GM12864 (cell line): ENCODE measurements around the gene LMX1B.

Experiments used
- DNase-seq: peaks from one replicate; pipeline ENCODE4 v3.0.0-alpha.2; 2011; ENCODE audit warnings: low read depth
- H3K4me3 ChIP-seq: 2 replicates; pipeline ENCODE4 v1.5.1; 2011; ENCODE audit warnings: mild to moderate bottlenecking, low read depth, low read length, control low read depth
- TF ChIP-seq, protein P1 (sequence below): IDR thresholded peaks from 2 replicates; pipeline ENCODE4 v1.5.1; 2011; ENCODE audit warnings: low read depth, mild to moderate bottlenecking, moderate library complexity, low read length, control low read depth, inconsistent platforms; ENCODE audit errors: missing control alignments

Gene LMX1B

DNA sequence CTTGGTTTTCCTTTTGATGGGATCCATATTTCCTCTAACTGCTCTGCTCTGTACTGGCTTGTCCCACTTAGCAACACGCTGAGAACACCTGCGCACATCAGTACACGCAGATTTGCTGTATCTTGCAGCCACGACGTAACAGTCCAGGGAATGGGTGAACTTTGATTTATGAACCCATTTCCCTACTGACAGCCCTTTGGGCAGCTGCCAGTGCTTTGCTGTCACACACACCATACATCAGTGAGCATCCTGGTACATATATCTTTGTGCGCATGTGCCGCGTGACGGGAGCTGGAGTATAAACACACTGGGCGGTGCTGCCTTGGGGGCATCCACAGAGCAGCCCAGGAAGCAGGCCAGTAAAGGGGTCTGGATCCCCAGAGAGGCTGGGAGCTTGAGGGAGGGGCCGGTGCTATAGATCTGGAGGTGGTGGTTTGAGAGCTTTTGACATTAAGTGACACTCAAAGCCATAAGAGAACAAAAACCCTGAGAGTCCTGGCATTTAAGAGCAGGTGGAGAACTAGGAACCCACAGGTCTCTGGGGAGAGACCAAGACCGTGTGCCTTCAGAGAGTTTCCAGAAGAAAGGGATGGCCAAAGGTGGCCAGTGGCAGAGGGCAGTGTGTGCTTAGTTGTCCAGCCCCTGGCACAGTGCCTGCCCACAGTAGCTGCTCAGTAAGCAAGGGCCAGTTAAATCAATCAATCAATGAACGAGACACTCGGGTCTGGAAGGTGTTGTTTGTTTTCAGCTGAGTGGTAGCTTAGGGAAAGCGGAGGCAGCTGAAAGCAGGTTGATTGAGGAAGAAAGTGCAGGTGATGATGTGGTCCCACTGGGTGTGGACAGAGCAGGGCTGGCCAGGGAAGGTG is 53.7 kb downstream of the LMX1B start:
- no peak overlapping the region for H3K4me3 ChIP-seq
- TF ChIP-seq, protein P1, sequence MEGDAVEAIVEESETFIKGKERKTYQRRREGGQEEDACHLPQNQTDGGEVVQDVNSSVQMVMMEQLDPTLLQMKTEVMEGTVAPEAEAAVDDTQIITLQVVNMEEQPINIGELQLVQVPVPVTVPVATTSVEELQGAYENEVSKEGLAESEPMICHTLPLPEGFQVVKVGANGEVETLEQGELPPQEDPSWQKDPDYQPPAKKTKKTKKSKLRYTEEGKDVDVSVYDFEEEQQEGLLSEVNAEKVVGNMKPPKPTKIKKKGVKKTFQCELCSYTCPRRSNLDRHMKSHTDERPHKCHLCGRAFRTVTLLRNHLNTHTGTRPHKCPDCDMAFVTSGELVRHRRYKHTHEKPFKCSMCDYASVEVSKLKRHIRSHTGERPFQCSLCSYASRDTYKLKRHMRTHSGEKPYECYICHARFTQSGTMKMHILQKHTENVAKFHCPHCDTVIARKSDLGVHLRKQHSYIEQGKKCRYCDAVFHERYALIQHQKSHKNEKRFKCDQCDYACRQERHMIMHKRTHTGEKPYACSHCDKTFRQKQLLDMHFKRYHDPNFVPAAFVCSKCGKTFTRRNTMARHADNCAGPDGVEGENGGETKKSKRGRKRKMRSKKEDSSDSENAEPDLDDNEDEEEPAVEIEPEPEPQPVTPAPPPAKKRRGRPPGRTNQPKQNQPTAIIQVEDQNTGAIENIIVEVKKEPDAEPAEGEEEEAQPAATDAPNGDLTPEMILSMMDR = no peak
- DNase-seq = no peak

DNA sequence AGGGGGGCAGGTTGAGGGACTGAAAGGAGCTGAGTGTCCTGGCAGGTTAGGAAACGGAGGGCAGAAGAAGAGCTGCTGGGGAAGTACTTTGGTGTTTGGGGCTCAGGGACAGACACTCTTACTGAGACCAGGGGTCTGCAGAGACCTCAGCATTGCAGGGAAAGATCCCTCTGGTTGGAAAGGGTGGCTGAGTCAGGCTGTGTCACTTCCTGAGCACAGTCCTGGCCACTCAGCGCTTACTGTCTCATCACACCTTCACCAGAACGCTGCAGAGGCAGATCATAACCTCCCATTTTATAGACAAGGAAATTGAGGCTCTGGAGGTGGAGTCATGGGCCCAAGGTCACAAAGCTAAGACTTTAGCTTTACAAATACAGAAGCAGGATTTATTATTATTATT is 54.3 kb downstream of the LMX1B start:
- TF ChIP-seq, protein P1 = no peak
- no peak for DNase-seq
- H3K4me3 ChIP-seq = no peak overlapping the region

DNA sequence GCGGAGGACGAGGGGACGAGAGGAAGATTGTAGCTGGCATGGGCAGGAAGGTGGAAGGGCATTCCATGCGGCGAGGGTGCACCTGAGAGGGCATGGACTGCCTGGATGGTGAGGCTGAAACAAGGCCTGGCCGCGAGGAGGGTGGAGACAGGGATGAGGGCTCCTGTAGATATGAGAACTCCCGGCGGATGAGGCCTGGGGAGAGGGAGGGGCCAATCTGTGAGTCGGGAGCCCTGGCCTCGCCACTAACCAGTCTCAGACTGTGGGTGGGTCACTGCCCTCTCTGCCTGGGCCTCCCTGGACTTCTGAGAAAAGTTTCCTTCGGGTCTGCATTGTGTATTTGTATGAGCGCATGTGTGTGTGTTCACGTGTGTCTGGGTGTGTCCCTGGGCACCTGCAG is 55.4 kb downstream of the LMX1B start:
- no peak overlapping the region for H3K4me3 ChIP-seq
- no peak for DNase-seq
- TF ChIP-seq, protein P1 = no peak

DNA sequence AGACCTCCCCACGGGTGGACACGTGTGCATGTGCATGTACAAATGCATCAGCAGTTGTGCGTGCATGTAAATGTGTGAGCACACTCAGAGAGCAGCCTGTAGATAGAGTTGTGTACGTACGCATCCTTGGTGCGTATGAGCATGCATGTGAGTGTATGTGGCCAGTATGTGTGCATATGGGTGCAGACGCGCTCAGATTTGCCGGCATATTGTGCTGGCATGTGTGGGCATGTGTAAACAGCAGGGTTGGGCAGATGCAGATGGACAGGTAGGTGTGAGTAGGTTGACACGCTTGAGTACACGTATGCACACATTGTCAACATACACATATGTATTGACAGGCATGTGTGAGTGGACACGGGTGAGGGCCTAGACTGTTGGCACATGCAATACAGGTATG is 56.5 kb downstream of the LMX1B start:
- TF ChIP-seq, protein P1 = no peak
- no peak overlapping the region for H3K4me3 ChIP-seq
- no peak for DNase-seq

DNA sequence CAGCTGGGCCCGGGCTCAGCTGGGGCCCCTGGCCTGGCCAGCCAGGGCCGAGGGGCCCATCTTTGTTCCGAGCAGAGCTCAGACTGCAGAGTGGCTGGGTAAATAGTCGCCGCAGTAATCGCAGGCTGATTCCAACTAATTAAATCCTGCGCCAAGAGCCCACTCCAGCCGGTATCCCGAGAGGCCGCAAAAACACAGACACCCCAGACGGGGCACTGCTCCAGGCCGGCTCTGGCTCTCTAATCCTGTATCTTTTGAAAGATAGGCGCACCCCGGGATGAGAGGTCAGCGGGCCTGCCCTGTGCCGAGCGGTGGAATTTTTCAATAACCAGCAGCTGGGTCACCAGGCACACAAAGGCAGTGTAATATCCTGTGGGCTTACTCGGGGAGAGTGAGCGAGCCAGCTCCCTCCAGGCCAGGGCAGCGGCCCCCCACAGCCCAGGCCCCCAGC is 57.7 kb downstream of the LMX1B start:
- TF ChIP-seq, protein P1 = no peak
- no peak overlapping the region for H3K4me3 ChIP-seq
- no peak for DNase-seq

DNA sequence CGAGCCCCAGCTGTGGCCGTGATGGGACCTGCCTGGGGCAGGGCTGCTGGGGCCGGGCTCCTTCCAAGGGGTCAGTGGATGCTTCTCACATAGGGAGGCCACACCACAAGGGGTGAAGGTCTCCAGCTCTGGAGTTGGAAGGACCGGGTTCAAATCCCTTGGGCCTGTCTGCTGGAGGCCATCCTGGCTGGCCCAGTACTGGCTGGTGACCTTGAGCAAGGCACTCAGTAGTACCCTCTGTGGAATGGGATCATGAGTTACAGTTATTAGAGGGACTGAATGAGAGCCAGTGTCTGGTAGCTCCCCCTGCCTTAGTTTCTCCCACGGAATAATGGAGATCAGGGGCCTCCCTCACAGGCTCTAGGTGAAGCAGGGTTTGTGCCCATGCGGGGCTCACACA is 58.3 kb downstream of the LMX1B start:
- no peak for DNase-seq
- no peak overlapping the region for H3K4me3 ChIP-seq
- TF ChIP-seq, protein P1 = no peak
